Activated T-helper 17 cell treated with anti-CD3 and anti-CD28 coated beads, Interleukin-2, amount 50 U/mL, for 72 hours (primary cell): ENCODE results near the gene POP7. TPM values are rescaled to one million over a fixed set of nuclear protein-coding genes. Genes with fewer than 3 reads are reported as not detected.

ENCODE experiments used
- ATAC-seq: fragments of 150-1000 bp; cut with Tn5 transposase; replicated peaks from 2 replicates; pipeline ENCODE4 v1.10.0; 2021; ENCODE audit warnings: mild to moderate bottlenecking, moderate library complexity
- H3K27ac Mint-ChIP-seq: one replicate; pipeline ENCODE4 v1.8.0; 2022; ENCODE audit warnings: mixed read lengths
- H3K27me3 Mint-ChIP-seq: one replicate; pipeline ENCODE4 v1.8.0; 2022; ENCODE audit warnings: mixed read lengths
- H3K36me3 Mint-ChIP-seq: one replicate; pipeline ENCODE4 v1.8.0; 2022; ENCODE audit warnings: low read depth, mild to moderate bottlenecking, mixed read lengths
- H3K4me1 Mint-ChIP-seq: one replicate; pipeline ENCODE4 v1.8.0; 2022; ENCODE audit warnings: mixed read lengths
- H3K4me3 Mint-ChIP-seq: one replicate; pipeline ENCODE4 v1.8.0; 2022; ENCODE audit warnings: mild to moderate bottlenecking, mixed read lengths
- H3K9me3 Mint-ChIP-seq: one replicate; pipeline ENCODE4 v1.8.0; 2022; ENCODE audit warnings: mixed read lengths
- total RNA-seq, 2 donors: library from RNA; stranded (reverse); gene quantifications; one replicate each; pipeline ENCODE4 v1.2.3, GENCODE V29; 2022

The POP7 gene
- total RNA-seq, 2 donors from 2014 or later, result 29.6 to 68.9 TPM

DNA sequence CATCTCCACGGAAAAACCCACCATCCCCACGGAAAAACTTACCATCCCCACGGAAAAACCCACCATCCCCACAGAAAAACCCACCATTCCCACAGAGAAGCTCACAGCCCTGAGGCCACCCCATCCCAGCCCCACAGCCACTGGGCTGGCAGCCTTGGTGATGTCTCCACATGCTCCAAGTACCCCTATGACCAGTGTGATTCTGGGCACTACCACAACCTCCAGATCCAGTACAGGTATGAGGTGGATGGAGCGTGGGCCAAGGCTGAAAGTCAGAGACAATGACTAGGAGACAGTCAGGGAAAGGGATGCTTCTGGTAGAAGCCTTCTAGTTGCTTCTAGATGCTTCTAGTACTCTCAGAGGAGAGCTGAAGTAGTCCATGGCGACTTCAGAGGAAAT is 47.1 kb downstream of the POP7 start:
- ATAC-seq, result peak; percentile 31
- H3K4me3 Mint-ChIP-seq, result no peak overlapping the region
- H3K4me1 Mint-ChIP-seq, result no peaks in the 10 kb centered on the region
- H3K27ac Mint-ChIP-seq, result peak overlapping the region; percentile 31
- peaks cover 22% of the 10 kb centered on the region for H3K27me3 Mint-ChIP-seq
- H3K36me3 Mint-ChIP-seq, result no peaks in the 10 kb centered on the region
- no peaks in the 10 kb centered on the region for H3K9me3 Mint-ChIP-seq

DNA sequence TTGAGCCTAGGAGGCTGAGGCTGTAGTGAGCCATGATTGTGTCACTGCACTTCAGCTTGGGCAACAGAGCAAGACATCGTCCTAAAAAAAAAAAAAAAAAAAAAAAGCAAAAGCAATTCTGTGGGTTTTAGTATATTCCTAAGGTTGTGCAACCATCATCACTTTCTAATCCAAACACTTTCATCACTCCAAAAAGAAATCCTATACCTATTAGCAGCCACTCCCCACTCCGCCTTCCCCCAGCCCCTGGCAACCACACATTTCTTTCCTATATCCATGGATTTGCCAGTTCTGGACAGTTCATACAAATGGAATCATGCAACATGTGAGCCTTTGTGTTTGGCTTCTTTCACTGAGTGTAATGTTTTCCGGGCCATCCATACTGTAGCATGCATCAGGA is 47.8 kb downstream of the POP7 start:
- Mint-ChIP-seq H3K4me1 (no peaks in the 10 kb centered on the region), H3K27me3 (peaks cover 18% of the 10 kb centered on the region), H3K36me3 (no peaks in the 10 kb centered on the region), H3K27ac (no peak overlapping the region), H3K9me3 (no peaks in the 10 kb centered on the region), H3K4me3 (no peak overlapping the region)
- ATAC-seq, result no peak

Other genes starting within 250 kb of the POP7 start
- 10 to 100 TPM in 1 of 2 donors, 1 to 10 TPM in 1; 3.3 to 17.3 TPM for gene SPACDR, start 241.9 kb upstream of the POP7 start, total RNA-seq
- gene TSC22D4, start 226.9 kb upstream of the POP7 start, total RNA-seq, result 100 to 1,000 TPM in 1 of 2 donors, 10 to 100 TPM in 1; 88.5 to 163 TPM
- gene NYAP1, start 222.2 kb upstream of the POP7 start, total RNA-seq, result under 1 TPM; 0.15 to 0.19 TPM
- 10 to 100 TPM; 48.3 to 50.7 TPM for gene AGFG2, start 166.9 kb upstream of the POP7 start, total RNA-seq
- 10 to 100 TPM in 1 of 2 donors, 1 to 10 TPM in 1; 7.6 to 12.9 TPM for gene SAP25, start 132.2 kb upstream of the POP7 start, total RNA-seq
- 10 to 100 TPM; 81.1 to 96.4 TPM for gene LRCH4, start 120.0 kb upstream of the POP7 start, total RNA-seq
- 1 to 10 TPM; 1.5 to 5.6 TPM for gene FBXO24, start 119.8 kb upstream of the POP7 start, total RNA-seq
- gene PCOLCE, start 103.8 kb upstream of the POP7 start, total RNA-seq, result 10 to 100 TPM; 10.7 to 22.2 TPM
- gene MOSPD3, start 93.6 kb upstream of the POP7 start, total RNA-seq, result 10 to 100 TPM; 21.0 to 32.7 TPM
- 10 to 100 TPM; 30.8 to 39.4 TPM for gene TFR2, start 64.6 kb upstream of the POP7 start, total RNA-seq
- gene ACTL6B, start 49.7 kb upstream of the POP7 start, total RNA-seq, result not detected
- 100 to 1,000 TPM; 181 to 271 TPM for gene GNB2, start 32.4 kb upstream of the POP7 start, total RNA-seq
- 10 to 100 TPM; 40.2 to 53.1 TPM for gene GIGYF1, start 11.9 kb upstream of the POP7 start, total RNA-seq
- not detected for gene EPO, start 14.3 kb downstream of the POP7 start, total RNA-seq
- gene ZAN, start 27.5 kb downstream of the POP7 start, total RNA-seq, result not detected
- gene EPHB4, start 121.4 kb downstream of the POP7 start, total RNA-seq, result 1 to 10 TPM; 4.1 to 6.4 TPM
- 10 to 100 TPM; 15.7 to 30.1 TPM for gene SLC12A9, start 146.6 kb downstream of the POP7 start, total RNA-seq
- 10 to 100 TPM; 36.5 to 43.5 TPM for gene TRIP6, start 161.3 kb downstream of the POP7 start, total RNA-seq
- 100 to 1,000 TPM; 208 to 255 TPM for gene SRRT, start 169.0 kb downstream of the POP7 start, total RNA-seq
- 1 to 10 TPM in 1 of 2 donors, under 1 TPM in 1; 0.79 to 3.2 TPM for gene UFSP1, start 183.6 kb downstream of the POP7 start, total RNA-seq
- gene ACHE, start 189.8 kb downstream of the POP7 start, total RNA-seq, result not detected
- gene MUC3A, start 243.4 kb downstream of the POP7 start, total RNA-seq, result under 1 TPM in 1 of 2 donors, not detected in 1; 0.11 TPM